ENCODE results near the gene TXLNB.

Gene TXLNB

GRCh38 chr6:139291813-139292619, at the start of gene TXLNB:
TSS of gene TXLNB (minus strand) at chr6:139291998. CDS start at chr6:139288899, 3,099 bp downstream.
- peaks cover 9% of the 10 kb centered on the region for H3K4me1 ChIP-seq (ENCODE audit: control insufficient read depth, insufficient read depth, low read length)
- H3K9me3 ChIP-seq (ENCODE audit: control insufficient read depth in 2 of 2, low read length in 2 of 2), result no peaks in the 10 kb centered on the region
- peak within 1 kb of the TSS; percentile 37 for H3K27ac ChIP-seq (ENCODE audit: low read length)
- no peaks in the 10 kb centered on the region for H3K36me3 ChIP-seq (ENCODE audit: control insufficient read depth in 2 of 2, insufficient read depth in 2 of 2, low read length in 2 of 2)
- peak within 1 kb of the TSS; percentile 31 to 46 for H3K9ac ChIP-seq (ENCODE audit: low read length in 2 of 2)
- peak within 1 kb of the TSS; percentile 61 to 70 for H3K4me3 ChIP-seq (ENCODE audit: low read length in 2 of 2)
- H3K27me3 ChIP-seq (ENCODE audit: control insufficient read depth in 1 of 2, insufficient read depth in 2 of 2, low read length in 2 of 2), result no peaks in the 10 kb centered on the region

GRCh38 chr6:139341060-139341459, 49.3 kb upstream of the TXLNB start:
- no peaks in the 10 kb centered on the region for H3K27me3 ChIP-seq (ENCODE audit: control insufficient read depth in 1 of 2, insufficient read depth in 2 of 2, low read length in 2 of 2)
- H3K4me1 ChIP-seq (ENCODE audit: control insufficient read depth, insufficient read depth, low read length), result peaks cover 2% of the 10 kb centered on the region
- H3K27ac ChIP-seq (ENCODE audit: low read length), result no peak overlapping the region
- H3K4me3 ChIP-seq (ENCODE audit: low read length in 2 of 2), result no peak overlapping the region
- H3K36me3 ChIP-seq (ENCODE audit: control insufficient read depth in 2 of 2, insufficient read depth in 2 of 2, low read length in 2 of 2), result no peaks in the 10 kb centered on the region
- no peaks in the 10 kb centered on the region for H3K9me3 ChIP-seq (ENCODE audit: control insufficient read depth in 2 of 2, low read length in 2 of 2)
- no peak overlapping the region for H3K9ac ChIP-seq (ENCODE audit: low read length in 2 of 2)

GRCh38 chr6:139338795-139339194, 47.0 kb upstream of the TXLNB start:
- no peak overlapping the region for H3K4me3 ChIP-seq (ENCODE audit: low read length in 2 of 2)
- H3K27me3 ChIP-seq (ENCODE audit: control insufficient read depth in 1 of 2, insufficient read depth in 2 of 2, low read length in 2 of 2), result no peaks in the 10 kb centered on the region
- H3K4me1 ChIP-seq (ENCODE audit: control insufficient read depth, insufficient read depth, low read length), result peaks cover 2% of the 10 kb centered on the region
- H3K27ac ChIP-seq (ENCODE audit: low read length), result no peak overlapping the region
- no peak overlapping the region for H3K9ac ChIP-seq (ENCODE audit: low read length in 2 of 2)
- H3K36me3 ChIP-seq (ENCODE audit: control insufficient read depth in 2 of 2, insufficient read depth in 2 of 2, low read length in 2 of 2), result no peaks in the 10 kb centered on the region
- H3K9me3 ChIP-seq (ENCODE audit: control insufficient read depth in 2 of 2, low read length in 2 of 2), result no peaks in the 10 kb centered on the region

GRCh38 chr6:139337830-139338229, 46.0 kb upstream of the TXLNB start:
- H3K27ac ChIP-seq (ENCODE audit: low read length), result no peak overlapping the region
- H3K27me3 ChIP-seq (ENCODE audit: control insufficient read depth in 1 of 2, insufficient read depth in 2 of 2, low read length in 2 of 2), result no peaks in the 10 kb centered on the region
- H3K9ac ChIP-seq (ENCODE audit: low read length in 2 of 2), result no peak overlapping the region
- H3K36me3 ChIP-seq (ENCODE audit: control insufficient read depth in 2 of 2, insufficient read depth in 2 of 2, low read length in 2 of 2), result no peaks in the 10 kb centered on the region
- H3K9me3 ChIP-seq (ENCODE audit: control insufficient read depth in 2 of 2, low read length in 2 of 2), result no peaks in the 10 kb centered on the region
- H3K4me3 ChIP-seq (ENCODE audit: low read length in 2 of 2), result no peak overlapping the region
- peaks cover 2% of the 10 kb centered on the region for H3K4me1 ChIP-seq (ENCODE audit: control insufficient read depth, insufficient read depth, low read length)

GRCh38 chr6:139337001-139337400, 45.2 kb upstream of the TXLNB start:
- H3K4me3 ChIP-seq (ENCODE audit: low read length in 2 of 2), result no peak overlapping the region
- no peaks in the 10 kb centered on the region for H3K36me3 ChIP-seq (ENCODE audit: control insufficient read depth in 2 of 2, insufficient read depth in 2 of 2, low read length in 2 of 2)
- no peaks in the 10 kb centered on the region for H3K9me3 ChIP-seq (ENCODE audit: control insufficient read depth in 2 of 2, low read length in 2 of 2)
- no peaks in the 10 kb centered on the region for H3K27me3 ChIP-seq (ENCODE audit: control insufficient read depth in 1 of 2, insufficient read depth in 2 of 2, low read length in 2 of 2)
- no peak overlapping the region for H3K9ac ChIP-seq (ENCODE audit: low read length in 2 of 2)
- H3K27ac ChIP-seq (ENCODE audit: low read length), result no peak overlapping the region
- peaks cover 2% of the 10 kb centered on the region for H3K4me1 ChIP-seq (ENCODE audit: control insufficient read depth, insufficient read depth, low read length)

GRCh38 chr6:139336488-139336887, 44.7 kb upstream of the TXLNB start:
- H3K27ac ChIP-seq (ENCODE audit: low read length), result no peak overlapping the region

GRCh38 chr6:139335447-139336210, 43.8 kb upstream of the TXLNB start:
- Histone ChIP-seq H3K9me3 (ENCODE audit: control insufficient read depth in 2 of 2, low read length in 2 of 2) (no peaks in the 10 kb centered on the region), H3K27ac (ENCODE audit: low read length) (no peak overlapping the region), H3K36me3 (ENCODE audit: control insufficient read depth in 2 of 2, insufficient read depth in 2 of 2, low read length in 2 of 2) (no peaks in the 10 kb centered on the region), H3K9ac (ENCODE audit: low read length in 2 of 2) (no peak overlapping the region), H3K4me3 (ENCODE audit: low read length in 2 of 2) (no peak overlapping the region), H3K4me1 (ENCODE audit: control insufficient read depth, insufficient read depth, low read length) (peaks cover 2% of the 10 kb centered on the region), H3K27me3 (ENCODE audit: control insufficient read depth in 1 of 2, insufficient read depth in 2 of 2, low read length in 2 of 2) (no peaks in the 10 kb centered on the region)

More at GRCh38 chr6:139336488-139336887, 44.7 kb upstream of the TXLNB start:
- no peaks in the 10 kb centered on the region for H3K36me3 ChIP-seq (ENCODE audit: control insufficient read depth in 2 of 2, insufficient read depth in 2 of 2, low read length in 2 of 2)
- no peaks in the 10 kb centered on the region for H3K9me3 ChIP-seq (ENCODE audit: control insufficient read depth in 2 of 2, low read length in 2 of 2)
- peaks cover 2% of the 10 kb centered on the region for H3K4me1 ChIP-seq (ENCODE audit: control insufficient read depth, insufficient read depth, low read length)
- H3K9ac ChIP-seq (ENCODE audit: low read length in 2 of 2), result no peak overlapping the region
- H3K27me3 ChIP-seq (ENCODE audit: control insufficient read depth in 1 of 2, insufficient read depth in 2 of 2, low read length in 2 of 2), result no peaks in the 10 kb centered on the region
- H3K4me3 ChIP-seq (ENCODE audit: low read length in 2 of 2), result no peak overlapping the region

- H3K4me1 ChIP-seq (ENCODE audit: control insufficient read depth, insufficient read depth, low read length), result peaks cover 2% of the 10 kb centered on the region
- no peak overlapping the region for H3K27ac ChIP-seq (ENCODE audit: low read length)
Observed at GRCh38 chr6:139334806-139335446, 43.1 kb upstream of the TXLNB start.

GRCh38 chr6:139330826-139331500, 39.2 kb upstream of the TXLNB start:
- H3K9ac ChIP-seq (ENCODE audit: low read length in 2 of 2), result no peak overlapping the region
- H3K9me3 ChIP-seq (ENCODE audit: control insufficient read depth in 2 of 2, low read length in 2 of 2), result no peaks in the 10 kb centered on the region
- H3K4me3 ChIP-seq (ENCODE audit: low read length in 2 of 2), result no peak overlapping the region
- no peaks in the 10 kb centered on the region for H3K4me1 ChIP-seq (ENCODE audit: control insufficient read depth, insufficient read depth, low read length)
- no peak overlapping the region for H3K27ac ChIP-seq (ENCODE audit: low read length)
- H3K36me3 ChIP-seq (ENCODE audit: control insufficient read depth in 2 of 2, insufficient read depth in 2 of 2, low read length in 2 of 2), result no peaks in the 10 kb centered on the region
- H3K27me3 ChIP-seq (ENCODE audit: control insufficient read depth in 1 of 2, insufficient read depth in 2 of 2, low read length in 2 of 2), result no peaks in the 10 kb centered on the region

More at GRCh38 chr6:139334806-139335446, 43.1 kb upstream of the TXLNB start:
- Histone ChIP-seq H3K4me3 (ENCODE audit: low read length in 2 of 2) (no peak overlapping the region), H3K36me3 (ENCODE audit: control insufficient read depth in 2 of 2, insufficient read depth in 2 of 2, low read length in 2 of 2) (no peaks in the 10 kb centered on the region), H3K9ac (ENCODE audit: low read length in 2 of 2) (no peak overlapping the region), H3K27me3 (ENCODE audit: control insufficient read depth in 1 of 2, insufficient read depth in 2 of 2, low read length in 2 of 2) (no peaks in the 10 kb centered on the region), H3K9me3 (ENCODE audit: control insufficient read depth in 2 of 2, low read length in 2 of 2) (no peaks in the 10 kb centered on the region)

- Histone ChIP-seq H3K9me3 (ENCODE audit: control insufficient read depth in 2 of 2, low read length in 2 of 2) (no peaks in the 10 kb centered on the region), H3K27ac (ENCODE audit: low read length) (no peak overlapping the region)
Observed at GRCh38 chr6:139330306-139330705, 38.5 kb upstream of the TXLNB start.

More at GRCh38 chr6:139330306-139330705, 38.5 kb upstream of the TXLNB start:
- no peaks in the 10 kb centered on the region for H3K36me3 ChIP-seq (ENCODE audit: control insufficient read depth in 2 of 2, insufficient read depth in 2 of 2, low read length in 2 of 2)
- H3K9ac ChIP-seq (ENCODE audit: low read length in 2 of 2), result no peak overlapping the region
- H3K4me3 ChIP-seq (ENCODE audit: low read length in 2 of 2), result no peak overlapping the region
- H3K27me3 ChIP-seq (ENCODE audit: control insufficient read depth in 1 of 2, insufficient read depth in 2 of 2, low read length in 2 of 2), result no peaks in the 10 kb centered on the region
- no peaks in the 10 kb centered on the region for H3K4me1 ChIP-seq (ENCODE audit: control insufficient read depth, insufficient read depth, low read length)
